Activated CD8-positive, alpha-beta memory T cell treated with anti-CD3 and anti-CD28 coated beads for 1 hour (primary cell): ENCODE data around the gene ROBO2.

Experiments used
- DNase-seq, 2 donors: peaks; one replicate each; pipeline ENCODE4 v3.0.0-alpha.2; 2020; ENCODE audit warnings: low read depth in 1 of 2; ENCODE audit errors: extremely low read depth in 1 of 2

The ROBO2 gene

DNA sequence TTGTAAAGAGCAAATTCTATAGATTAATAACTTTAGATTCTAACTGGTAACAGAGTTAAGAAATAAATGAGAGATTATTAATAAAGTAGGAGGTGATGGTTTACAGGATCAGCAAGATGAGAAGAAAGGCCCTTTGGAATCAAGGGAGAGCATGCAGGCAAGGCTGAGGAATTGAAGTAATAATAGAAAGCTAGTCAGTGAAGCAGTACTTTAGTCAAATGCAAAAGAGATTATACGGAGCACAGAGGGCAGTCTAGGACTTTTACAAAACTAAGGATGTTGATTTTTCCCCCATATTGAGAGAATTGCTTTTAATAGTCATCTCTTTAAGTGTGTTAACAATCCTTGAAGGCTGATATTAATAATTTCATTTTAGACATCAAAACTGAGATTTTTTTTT, 146.4 kb downstream of the ROBO2 start:
- no peak for DNase-seq

DNA sequence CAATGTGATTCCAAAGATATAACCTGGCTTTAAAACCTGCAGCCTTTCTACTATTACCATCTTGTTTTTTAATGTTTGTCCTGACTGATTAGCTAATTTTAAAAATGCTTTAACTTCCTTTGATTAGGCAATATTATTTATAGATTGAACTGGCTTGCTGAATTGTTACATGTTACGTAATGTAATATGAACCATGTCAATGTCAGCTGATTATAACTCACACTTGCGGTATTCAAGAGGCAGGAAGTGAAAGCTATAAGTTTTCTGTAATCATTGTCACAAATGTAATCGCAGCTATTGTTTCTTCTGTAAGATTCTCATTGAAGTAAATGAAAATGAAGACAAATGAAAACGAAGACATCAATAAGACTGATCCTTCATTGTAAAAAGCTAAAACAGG, 146.8 kb downstream of the ROBO2 start:
- DNase-seq, result no peak

DNA sequence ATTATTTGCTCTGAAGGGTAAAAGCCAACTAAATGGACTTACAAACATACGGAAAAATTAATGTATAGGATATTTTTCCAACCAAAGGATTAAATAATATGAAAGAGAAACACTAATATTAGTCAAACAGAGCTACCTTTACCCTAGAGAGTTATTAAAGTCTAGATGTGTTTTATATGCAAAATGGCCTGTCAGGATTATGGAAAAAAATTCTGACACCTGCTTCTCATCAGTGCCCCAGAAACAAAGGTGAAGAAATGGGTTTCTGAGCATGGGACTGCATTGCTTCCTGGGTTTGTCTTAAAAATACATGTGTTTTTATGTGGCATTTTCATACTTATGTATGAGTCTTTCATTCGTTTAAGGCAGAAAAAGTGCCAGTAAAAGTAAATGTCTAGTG, 148.3 kb downstream of the ROBO2 start:
- no peak for DNase-seq

DNA sequence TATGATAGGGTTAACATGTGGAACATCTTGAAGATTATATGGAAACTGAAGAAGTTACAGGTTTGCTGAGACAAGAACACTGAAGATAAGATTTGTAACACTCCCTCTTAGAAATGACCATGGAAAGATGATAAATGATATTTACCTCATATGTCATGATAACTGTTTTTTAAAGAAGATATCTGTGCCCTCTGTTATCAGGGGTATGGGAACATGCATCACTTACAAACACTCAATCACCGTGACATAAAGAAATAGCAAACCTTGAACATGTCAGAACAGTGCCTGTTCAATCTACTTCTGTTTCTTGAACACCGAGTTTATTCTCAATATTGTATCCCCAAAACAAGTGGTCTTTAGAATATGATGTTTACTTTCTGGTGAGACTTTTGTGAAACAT, 149.4 kb downstream of the ROBO2 start:
- no peak for DNase-seq

DNA sequence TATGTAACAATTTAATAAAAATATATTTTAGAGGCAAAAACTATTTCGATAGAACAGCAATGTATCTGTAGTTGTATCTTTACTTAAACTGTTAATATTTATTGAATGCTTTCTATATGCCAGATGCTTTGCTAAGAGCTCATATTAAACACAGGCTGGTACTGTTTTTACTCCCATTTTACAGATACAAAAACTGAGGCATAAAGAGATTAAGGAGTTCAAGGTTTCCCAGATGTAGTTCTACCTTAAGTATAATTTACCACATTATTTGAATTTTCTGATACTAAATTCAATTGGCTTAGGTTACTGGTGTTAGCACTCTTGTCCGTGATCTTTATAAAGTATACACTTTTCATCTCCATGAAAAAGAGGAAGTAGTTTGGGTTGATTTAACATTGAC, 149.8 kb downstream of the ROBO2 start:
- DNase-seq, result no peak

DNA sequence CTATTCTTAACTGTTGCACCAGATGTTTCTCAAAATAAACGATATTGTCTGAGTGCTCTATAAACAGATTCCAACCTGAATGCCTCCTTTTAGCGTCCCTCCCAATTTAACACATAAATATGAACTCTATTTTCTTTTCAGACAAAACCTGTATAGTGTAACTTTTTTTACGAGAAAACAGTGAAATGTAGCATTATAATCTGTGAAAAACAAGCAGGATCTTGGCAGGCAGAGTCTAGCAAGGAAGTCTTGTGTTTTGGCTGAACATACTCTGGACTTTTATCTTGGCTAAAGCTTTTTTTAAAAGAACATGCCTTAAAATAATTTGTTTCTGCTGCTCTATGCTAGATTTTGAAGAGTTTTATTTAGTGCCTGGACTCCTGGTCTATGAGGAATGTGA, 150.5 kb downstream of the ROBO2 start:
- no peak for DNase-seq

DNA sequence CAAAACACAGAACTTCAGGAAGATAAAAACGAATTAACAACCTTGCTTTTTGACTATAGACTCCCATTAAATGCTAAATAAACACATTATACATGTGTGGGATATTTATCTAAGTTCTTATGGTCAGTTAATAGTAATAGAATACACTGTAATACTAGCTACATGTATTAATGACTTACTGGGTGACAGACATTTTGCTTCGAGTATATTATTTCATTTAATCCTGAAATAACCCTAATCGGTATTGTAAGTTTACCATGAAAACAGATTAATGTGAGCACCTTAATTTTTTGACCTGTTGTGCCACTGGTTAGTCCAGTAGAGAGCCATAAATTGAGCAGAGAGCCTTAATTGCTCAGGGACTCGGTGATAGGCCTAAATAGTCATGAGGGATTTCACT, 151.1 kb downstream of the ROBO2 start:
- DNase-seq, result no peak

DNA sequence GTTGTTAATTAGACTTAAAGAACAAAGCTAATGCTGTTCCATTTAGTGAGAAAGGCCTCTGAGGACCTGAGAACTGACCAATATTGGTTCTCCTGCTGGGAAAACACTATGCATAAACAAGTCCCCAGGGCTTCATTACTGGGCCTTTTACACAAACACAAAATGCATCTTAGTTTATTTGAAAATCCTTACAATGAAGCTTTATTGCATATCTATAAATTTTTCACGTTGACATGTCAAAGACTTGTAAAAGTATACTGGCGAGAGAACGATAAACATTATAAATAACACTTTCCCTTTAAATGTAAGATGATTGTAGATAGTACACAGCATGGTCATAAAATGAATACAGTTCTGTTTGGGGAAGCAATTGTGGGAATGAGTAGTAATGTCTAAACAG, 151.7 kb downstream of the ROBO2 start:
- DNase-seq, result no peak

DNA sequence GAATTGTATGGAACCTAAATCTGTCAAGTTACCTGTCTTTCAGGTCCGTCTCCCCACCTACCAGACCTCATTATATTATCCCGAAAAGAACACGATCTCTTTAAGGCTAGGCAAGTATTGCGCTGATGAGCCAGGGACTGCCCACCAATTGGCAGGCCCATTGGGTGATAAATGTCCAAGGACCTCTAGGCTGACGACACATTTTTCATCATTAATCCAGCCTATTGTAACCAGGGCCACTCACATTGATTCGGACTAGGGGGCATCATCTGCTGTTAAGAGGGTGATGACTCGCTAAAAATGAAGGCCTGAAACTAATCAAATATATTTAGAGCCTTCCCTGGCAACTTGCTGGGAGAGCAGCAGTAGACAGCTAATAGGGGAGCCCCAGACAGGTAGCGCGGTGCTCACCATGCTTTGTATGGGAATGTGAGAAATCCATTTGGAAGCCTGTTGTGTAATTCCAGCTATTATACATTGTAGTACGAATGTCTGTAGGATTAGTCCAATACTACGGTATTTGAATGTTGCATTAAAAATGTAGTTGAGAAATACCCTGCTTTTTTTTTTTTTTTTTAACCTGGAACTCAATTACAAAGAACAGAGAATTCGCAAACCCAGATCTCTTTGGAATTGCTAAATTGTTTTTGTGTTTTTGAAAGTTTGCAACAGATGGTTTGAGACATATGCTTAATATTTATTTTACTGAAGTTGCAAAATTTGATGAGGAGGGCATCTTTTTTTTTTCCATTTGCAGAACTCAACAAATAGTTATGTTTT, 156.1 kb downstream of the ROBO2 start:
- no peak for DNase-seq

DNA sequence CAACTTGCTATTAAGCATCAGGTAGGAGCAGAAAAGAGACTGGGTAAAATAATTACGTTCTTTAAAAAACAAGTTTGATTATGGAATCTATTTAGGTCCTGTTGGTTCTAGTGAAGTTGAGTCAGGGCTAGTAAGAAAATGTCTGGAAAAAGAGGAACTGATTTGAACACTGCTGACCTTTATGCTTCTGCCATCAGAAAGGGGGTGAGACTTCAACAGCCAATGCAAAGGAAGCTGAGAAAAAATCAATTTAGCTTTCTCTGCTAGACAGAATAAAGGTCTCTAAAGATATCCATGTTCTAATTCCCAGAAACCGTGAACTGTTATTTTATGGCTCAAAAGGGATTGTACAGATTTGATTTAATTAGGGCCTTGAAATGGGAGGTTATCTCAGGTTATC, 157.5 kb downstream of the ROBO2 start:
- no peak for DNase-seq

DNA sequence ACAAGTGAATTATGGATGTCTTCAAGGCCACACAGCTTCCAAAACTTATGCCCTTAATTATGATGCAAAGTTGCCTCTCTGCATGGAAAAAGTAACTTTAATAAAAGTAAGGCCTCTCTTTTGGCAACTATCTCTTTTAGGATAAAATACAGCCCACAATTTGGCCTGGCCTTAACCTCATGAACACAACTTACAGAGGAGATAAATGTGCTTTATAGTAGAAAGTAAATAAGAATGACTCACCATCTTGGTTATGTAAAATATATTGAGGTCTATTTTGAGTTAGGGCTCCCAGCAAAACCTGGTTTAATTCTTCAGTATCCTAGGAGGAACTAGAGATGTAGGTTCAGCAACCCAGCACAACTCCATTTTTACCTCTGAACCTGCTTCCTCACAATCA, 164.0 kb downstream of the ROBO2 start:
- no peak for DNase-seq

DNA sequence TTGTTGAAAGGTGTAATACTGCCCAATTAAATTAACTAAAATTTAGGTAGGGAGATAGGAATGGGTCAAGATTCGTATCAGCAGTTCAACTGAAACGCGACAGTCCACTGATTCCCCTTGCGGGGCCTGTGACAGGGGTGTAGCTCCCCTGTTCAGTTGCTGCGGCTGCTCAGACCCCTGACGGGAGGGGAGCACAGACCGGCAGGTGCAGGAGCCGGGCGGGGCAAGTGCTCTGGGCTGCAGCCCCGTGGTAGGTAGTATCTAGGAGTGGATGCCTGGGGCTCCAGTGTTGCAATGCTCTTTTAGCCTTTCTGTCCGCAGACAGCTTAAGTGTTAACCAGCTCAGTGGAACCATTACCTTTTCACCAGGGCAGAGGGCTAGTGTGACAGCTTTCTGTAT, 164.9 kb downstream of the ROBO2 start:
- DNase-seq, result no peak

DNA sequence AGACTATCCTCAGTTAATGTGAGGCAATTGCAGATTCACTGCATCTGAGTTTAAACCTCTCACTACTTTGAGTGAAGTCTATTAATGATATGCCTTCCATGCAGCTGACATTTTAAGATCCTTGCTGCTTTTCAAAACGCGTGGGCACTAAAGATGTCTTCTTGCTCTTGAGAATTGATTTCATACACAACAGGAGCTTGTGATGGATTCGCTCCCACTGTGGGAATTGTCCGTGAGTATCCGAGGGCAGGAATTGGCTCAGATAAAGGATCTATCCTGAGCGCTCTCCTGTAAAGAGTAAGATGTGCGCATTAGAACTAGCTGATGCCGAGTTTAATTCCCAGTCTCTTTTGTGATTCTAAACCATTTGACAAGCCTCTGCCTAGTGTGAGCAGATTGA, 167.9 kb downstream of the ROBO2 start:
- no peak for DNase-seq

DNA sequence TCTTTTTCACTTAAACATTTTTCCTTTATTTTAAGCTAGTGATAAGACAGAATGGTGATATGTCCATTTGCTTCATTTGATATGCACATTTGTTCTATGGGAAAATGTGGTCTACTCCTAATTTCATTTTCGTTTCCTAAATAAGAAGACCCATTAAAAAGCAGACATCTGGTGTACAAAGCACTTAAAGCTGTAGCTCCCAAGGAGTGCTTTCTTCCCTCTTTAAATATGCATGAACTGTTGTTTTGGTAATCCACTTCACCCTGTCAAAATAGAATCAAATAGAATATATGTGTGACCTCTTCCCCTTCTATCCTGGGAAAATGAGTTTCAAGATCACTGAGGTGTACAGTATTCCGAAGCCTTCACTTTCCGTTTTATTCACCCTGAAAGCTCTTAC, 182.8 kb downstream of the ROBO2 start:
- DNase-seq, result no peak

DNA sequence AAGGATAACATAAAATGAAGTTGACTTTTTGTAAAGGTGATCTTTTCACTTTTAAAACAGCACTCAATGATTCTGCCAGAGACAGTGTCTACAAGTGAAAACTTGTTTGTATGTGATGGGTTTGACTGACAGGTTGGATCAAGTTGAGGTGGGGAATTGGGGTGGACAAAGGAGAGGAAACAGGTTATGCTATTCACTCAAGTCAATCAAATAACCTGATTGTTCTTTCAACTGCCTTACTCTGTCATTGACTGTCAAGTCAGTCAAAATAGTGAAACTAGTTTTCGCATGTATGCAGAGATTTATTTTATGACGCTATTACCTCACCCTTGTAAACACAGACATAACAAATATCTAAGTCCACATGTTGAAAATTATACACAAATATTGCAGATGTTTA, 187.7 kb downstream of the ROBO2 start:
- no peak for DNase-seq

DNA sequence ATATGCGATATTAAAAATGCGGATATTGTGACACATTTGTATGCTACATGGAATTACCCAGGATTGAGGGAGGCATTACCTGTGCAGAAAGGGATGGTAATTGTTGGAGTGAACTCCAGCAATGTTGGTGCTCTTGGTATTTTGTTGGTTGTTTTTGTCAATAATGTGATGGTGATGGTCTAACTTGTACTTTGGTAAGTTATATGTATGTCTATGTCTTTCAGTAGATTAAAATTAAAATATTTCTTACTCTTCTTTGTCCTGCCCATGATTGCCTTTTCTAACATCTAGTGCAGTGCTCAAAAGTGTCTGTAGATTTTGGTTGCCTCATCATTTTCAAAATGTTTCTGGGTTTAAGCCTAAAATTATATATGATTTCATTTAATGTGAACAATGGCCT, 192.7 kb downstream of the ROBO2 start:
- DNase-seq, result no peak

DNA sequence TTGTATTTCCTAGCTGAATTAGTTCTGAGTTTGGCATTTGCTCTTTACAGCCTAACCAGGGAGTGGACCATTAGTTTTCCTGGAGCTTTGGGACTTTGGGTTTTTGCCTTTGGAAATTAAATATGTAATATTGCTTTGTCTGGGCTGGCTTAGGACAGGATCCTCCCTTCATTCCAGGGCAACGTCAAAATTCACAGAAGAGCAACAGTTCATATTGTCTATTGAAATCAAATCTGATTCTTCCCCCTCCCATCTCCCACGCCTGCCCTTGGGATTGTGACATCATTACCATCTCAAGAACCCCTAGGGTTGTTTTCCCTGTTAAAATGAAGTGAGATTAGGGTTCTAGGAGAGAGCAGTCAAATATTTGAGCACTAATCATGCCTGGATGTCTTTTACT, 194.1 kb downstream of the ROBO2 start:
- no peak for DNase-seq

DNA sequence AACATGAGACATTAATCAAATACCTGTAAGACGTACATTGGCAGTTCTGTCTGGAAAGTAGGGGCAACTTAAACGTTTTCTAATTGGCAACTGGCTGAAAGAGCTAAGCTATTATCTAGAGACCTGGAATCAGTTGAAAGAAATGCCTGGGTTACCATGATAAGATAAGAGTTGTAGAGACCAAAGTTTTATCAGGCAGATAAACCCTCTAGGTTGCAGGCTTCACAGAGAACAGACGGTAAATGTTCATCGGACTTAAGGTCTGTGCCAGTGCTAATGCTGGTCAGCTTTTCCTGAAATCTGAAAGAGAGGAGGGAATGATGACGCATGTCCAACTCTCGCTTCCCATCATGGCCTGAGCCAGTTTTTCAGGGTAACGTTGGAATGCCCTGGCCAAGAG, 196.2 kb downstream of the ROBO2 start:
- no peak for DNase-seq

DNA sequence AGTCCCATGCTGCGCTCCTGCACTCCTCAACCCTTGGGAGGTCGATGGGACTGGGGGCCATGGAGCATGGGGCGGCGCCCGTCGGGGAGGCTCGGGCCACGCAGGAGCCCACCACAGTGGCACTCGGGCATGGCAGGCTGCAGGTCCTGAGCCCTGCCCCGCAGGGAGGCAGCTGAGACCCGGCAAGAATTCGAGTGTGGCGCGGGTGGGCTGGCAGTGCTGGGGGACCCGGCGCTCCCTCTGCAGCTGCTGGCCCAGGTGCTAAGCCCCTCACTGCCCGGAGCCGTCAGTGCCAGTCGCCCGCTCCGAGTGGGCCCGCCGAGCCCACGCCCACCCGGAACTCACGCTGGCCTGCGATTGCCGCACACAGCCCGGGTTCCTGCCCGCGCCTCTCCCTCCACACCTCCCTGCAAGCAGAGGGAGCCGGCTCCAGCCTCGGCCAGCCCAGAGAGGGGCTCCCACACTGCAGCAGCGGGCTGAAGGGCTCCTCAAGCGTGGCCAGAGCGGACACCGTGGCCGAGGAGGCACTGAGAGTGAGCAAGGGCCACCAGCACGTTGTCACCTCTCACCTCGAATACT, 200.3 kb downstream of the ROBO2 start:
- DNase-seq, result no peak

DNA sequence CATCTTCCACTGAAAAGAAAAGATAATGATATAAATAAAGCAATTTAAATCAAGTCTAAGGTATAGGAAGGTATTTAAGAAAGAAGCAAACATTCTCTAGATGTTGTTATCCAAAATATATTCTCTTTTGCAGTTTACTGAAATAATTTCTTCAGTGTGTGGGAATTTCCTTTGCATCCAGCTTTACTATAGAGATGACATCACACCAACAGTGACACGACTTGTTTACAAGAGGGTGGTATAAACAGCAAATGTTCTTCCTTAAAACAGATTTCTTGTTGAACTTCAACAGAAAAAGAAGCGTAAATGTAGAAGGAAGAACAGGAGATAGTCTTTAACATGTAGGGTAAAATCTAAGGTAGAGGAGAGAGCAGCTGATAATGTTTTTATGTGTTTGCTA, 202.5 kb downstream of the ROBO2 start:
- no peak for DNase-seq

DNA sequence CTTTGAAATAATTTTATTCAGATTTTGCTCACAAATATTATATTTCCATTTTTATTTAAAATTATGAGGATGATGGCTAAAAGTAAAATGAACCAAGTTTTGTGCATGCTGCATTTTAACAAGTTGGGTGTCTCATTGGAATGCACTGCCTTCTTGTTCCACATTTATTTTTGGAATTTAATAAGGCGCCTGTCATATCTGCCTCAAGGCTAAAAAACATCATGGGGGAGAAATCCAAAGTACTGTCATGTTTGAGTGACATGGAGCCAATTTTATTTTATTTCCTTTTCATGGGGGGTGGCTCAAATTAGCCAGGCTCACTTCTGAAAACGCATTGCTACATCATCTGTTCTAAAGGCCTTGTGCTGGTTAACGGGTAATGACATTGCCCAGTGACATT, 205.1 kb downstream of the ROBO2 start:
- DNase-seq, result no peak

DNA sequence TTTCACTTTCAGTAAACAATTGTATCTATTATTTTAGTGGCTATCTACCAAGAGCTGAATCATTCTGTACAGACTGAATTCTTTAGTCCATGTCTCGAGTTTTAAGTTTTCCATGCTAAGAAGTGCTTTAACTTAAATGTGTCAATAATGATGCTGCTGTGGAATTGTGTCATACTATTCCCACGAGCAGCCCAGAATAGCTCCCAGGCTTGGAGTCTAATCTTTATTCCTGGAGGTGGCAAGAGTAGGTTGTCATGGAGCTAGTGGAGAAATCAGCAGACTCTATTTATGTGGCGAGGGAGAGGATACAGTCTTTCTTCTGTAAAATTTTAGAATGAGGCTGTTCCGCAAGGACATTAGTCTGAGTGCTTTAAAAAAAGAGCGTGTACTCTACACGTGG, 207.2 kb downstream of the ROBO2 start:
- DNase-seq, result no peak

DNA sequence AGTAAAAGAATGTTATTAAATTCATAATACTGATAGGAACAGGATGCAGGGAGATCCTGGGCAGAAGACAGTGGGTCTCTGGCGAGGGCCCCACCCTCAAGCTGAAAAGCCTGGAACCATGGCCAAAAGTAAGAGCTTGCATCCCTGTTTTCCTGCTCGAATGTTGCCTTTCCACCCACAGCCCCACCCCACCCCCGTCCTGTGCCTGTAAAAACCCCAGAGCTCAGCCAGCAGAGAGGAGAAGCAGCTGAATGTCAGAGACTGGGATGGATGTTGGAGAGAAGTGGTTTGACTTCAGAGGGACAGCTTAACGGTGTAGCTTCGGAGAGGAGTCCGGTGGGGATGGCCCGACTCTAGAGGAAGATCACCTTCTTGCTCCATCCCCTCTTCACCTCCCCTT, 207.9 kb downstream of the ROBO2 start:
- DNase-seq, result no peak
